PC-3 (cell line): ENCODE measurements around the gene MOB3A. TPM values are rescaled to one million over a fixed set of nuclear protein-coding genes. Genes with fewer than 3 reads are reported as not detected.

Experiments used
- ATAC-seq: fragments of 200-7000 bp; cut with Tn5 transposase; 2 replicates; pipeline ENCODE4 v1.9.1; 2020; ENCODE audit warnings: mild to moderate bottlenecking, moderate library complexity
- BruUV-seq: library from RNA; stranded (reverse); fragments of 400-500 nt; replicated peaks from 2 replicates; lab custom pipeline; 2021; lab: Mats Ljungman, UMichigan
- CTCF ChIA-PET: fragments of 300-600 bp; sonication (Branson Sonifier 250); formaldehyde crosslinking; loops from one replicate; lab custom pipeline; 2022; ENCODE audit warnings: antibody characterized with exemption; lab: Charles Lee
- POLR2A ChIA-PET: fragments of 300-600 bp; sonication (Branson Sonifier 250); formaldehyde crosslinking; loops from one replicate; lab custom pipeline; 2022; ENCODE audit warnings: antibody characterized with exemption; ENCODE audit not compliant: unreplicated experiment; lab: Charles Lee
- DNase-seq: peaks from one replicate; pipeline ENCODE4 v3.0.0-alpha.2; 2015
- H2AFZ ChIP-seq: fragments of 300-600 bp; sonication (generic); 2 replicates; pipeline ENCODE4 v1.6.0; 2016; ENCODE audit warnings: antibody characterized with exemption, low read length
- H3F3A ChIP-seq: fragments of 300-600 bp; sonication (generic); one replicate; pipeline ENCODE4 v1.6.0; 2017; ENCODE audit warnings: antibody characterized with exemption, low read length, control low read depth, mild to moderate bottlenecking; ENCODE audit not compliant: unreplicated experiment
- H3K27ac ChIP-seq: fragments of 300-600 bp; sonication (generic); 2 replicates; pipeline ENCODE4 v1.5.1; 2016; ENCODE audit warnings: mild to moderate bottlenecking, low read length
- H3K27me3 ChIP-seq: fragments of 300-600 bp; sonication (generic); 2 replicates; pipeline ENCODE4 v1.6.1; 2016; ENCODE audit warnings: low read length, mixed read lengths
- H3K36me3 ChIP-seq: fragments of 300-600 bp; sonication (generic); 2 replicates; pipeline ENCODE4 v1.6.1; 2016; ENCODE audit warnings: low read depth, mixed run types, low read length, mixed read lengths
- H3K4me1 ChIP-seq: fragments of 300-600 bp; sonication (generic); 2 replicates; pipeline ENCODE4 v1.5.1; 2016; ENCODE audit warnings: low read length; ENCODE audit not compliant: insufficient read depth
- H3K4me2 ChIP-seq: fragments of 300-600 bp; sonication (generic); 2 replicates; pipeline ENCODE4 v1.6.0; 2016; ENCODE audit warnings: low read length
- H3K4me3 ChIP-seq: fragments of 300-600 bp; sonication (generic); 2 replicates; pipeline ENCODE4 v1.5.1; 2016; ENCODE audit warnings: mild to moderate bottlenecking, low read length, mixed read lengths
- H3K79me2 ChIP-seq: fragments of 300-600 bp; sonication (generic); 2 replicates; pipeline ENCODE4 v1.6.1; 2017; ENCODE audit warnings: low read length, mixed read lengths
- H3K9ac ChIP-seq: fragments of 300-600 bp; sonication (generic); 2 replicates; pipeline ENCODE4 v1.6.0; 2016; ENCODE audit warnings: mild to moderate bottlenecking, low read length
- H3K9me2 ChIP-seq: fragments of 300-600 bp; sonication (generic); replicated peaks from 2 replicates; pipeline ENCODE4 v1.6.1; 2016; ENCODE audit warnings: mixed run types, low read length, mixed read lengths
- H3K9me3 ChIP-seq: fragments of 300-600 bp; sonication (generic); 2 replicates; pipeline ENCODE4 v1.6.1; 2016; ENCODE audit warnings: low read length, mixed read lengths
- H4K20me1 ChIP-seq: fragments of 300-600 bp; sonication (generic); 2 replicates; pipeline ENCODE4 v1.6.1; 2016; ENCODE audit warnings: low read length, mixed read lengths
- EZH2 ChIP-seq: fragments of 300-600 bp; sonication (generic); IDR thresholded peaks from one replicate; pipeline ENCODE4 v1.6.1; 2017; ENCODE audit warnings: antibody characterized with exemption, mild to moderate bottlenecking, low read length; ENCODE audit not compliant: unreplicated experiment
- EZH2phosphoT487 ChIP-seq: fragments of 300-600 bp; sonication (generic); IDR thresholded peaks from 2 replicates; pipeline ENCODE4 v1.6.1; 2018; ENCODE audit warnings: mild to moderate bottlenecking, antibody characterized with exemption, low read length, borderline replicate concordance
- intact Hi-C: fragments of 100-400 bp; cut with micrococcal nuclease; formaldehyde crosslinking; loops from 2 replicates; pipeline ENCODE4 v1.9.0; 2023
- total RNA-seq: library from RNA; depleted of rRNA; stranded (reverse); fragments of >200 nt; gene quantifications from 2 replicates; pipeline ENCODE4 v1.2.3, GENCODE V29; 2014
- TF ChIP-seq, protein P1 (sequence below): fragments of 300-600 bp; sonication (generic); conservative IDR thresholded peaks from 2 replicates; pipeline ENCODE4 v1.5.1; 2017; ENCODE audit warnings: antibody characterized with exemption, low read depth, mild to moderate bottlenecking, low read length

MOB3A gene
- total RNA-seq, 1 experiment from 2014 or later, result 15.1 TPM

DNA sequence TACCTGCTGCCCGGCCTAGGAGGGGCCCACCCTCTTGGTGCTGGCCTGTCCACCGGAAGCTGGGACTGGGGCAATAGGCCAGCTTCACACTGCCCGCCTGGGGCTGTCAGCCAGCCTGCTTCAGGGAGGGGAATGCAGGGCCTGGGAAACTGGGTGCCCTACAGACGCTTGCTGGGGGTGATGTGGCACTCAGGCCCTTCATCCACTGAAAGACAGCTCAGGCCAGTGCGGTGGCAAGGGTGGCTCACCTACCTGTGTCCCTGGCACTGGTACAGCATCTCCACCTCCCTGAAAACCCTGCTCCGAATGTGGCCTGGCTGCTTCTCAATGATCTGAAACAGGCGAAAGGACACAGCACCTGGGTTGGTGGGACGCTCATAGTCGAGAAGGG lies 52.9 kb downstream of the MOB3A start:
- no peak for ATAC-seq
- Histone ChIP-seq H3K36me3 (peaks cover 2% of the 10 kb centered on the region; the same call in 1 of the 2 replicates), H3K4me1 (peaks cover 12% of the 10 kb centered on the region), H3K27me3 (no peaks in the 10 kb centered on the region), H3K79me2 (peaks cover 27% of the 10 kb centered on the region), H3K9me2 (no peaks in the 10 kb centered on the region), H3K4me3 (no peak overlapping the region), H3K4me2 (no peak overlapping the region), H2AFZ (no peak overlapping the region), H3K9me3 (no peaks in the 10 kb centered on the region), H3F3A (no peaks in the 10 kb centered on the region), H3K9ac (no peak overlapping the region), H4K20me1 (peaks cover 14% of the 10 kb centered on the region), H3K27ac (no peak overlapping the region)
- CTCF ChIA-PET, result no interaction called here
- DNase-seq, result no peak
- TF ChIP-seq EZH2, result no peak
- no peak for TF ChIP-seq EZH2phosphoT487
- TF ChIP-seq, protein P1, sequence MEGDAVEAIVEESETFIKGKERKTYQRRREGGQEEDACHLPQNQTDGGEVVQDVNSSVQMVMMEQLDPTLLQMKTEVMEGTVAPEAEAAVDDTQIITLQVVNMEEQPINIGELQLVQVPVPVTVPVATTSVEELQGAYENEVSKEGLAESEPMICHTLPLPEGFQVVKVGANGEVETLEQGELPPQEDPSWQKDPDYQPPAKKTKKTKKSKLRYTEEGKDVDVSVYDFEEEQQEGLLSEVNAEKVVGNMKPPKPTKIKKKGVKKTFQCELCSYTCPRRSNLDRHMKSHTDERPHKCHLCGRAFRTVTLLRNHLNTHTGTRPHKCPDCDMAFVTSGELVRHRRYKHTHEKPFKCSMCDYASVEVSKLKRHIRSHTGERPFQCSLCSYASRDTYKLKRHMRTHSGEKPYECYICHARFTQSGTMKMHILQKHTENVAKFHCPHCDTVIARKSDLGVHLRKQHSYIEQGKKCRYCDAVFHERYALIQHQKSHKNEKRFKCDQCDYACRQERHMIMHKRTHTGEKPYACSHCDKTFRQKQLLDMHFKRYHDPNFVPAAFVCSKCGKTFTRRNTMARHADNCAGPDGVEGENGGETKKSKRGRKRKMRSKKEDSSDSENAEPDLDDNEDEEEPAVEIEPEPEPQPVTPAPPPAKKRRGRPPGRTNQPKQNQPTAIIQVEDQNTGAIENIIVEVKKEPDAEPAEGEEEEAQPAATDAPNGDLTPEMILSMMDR, result no peak
- POLR2A ChIA-PET, result interaction anchor here (0.5 kb wide), 1 partner anchor 580 kb away, joined by 5 read pairs; no protein-coding TSS in a partner anchor
- no TSS peak for BruUV-seq
- intact Hi-C loops, result no loop called here

DNA sequence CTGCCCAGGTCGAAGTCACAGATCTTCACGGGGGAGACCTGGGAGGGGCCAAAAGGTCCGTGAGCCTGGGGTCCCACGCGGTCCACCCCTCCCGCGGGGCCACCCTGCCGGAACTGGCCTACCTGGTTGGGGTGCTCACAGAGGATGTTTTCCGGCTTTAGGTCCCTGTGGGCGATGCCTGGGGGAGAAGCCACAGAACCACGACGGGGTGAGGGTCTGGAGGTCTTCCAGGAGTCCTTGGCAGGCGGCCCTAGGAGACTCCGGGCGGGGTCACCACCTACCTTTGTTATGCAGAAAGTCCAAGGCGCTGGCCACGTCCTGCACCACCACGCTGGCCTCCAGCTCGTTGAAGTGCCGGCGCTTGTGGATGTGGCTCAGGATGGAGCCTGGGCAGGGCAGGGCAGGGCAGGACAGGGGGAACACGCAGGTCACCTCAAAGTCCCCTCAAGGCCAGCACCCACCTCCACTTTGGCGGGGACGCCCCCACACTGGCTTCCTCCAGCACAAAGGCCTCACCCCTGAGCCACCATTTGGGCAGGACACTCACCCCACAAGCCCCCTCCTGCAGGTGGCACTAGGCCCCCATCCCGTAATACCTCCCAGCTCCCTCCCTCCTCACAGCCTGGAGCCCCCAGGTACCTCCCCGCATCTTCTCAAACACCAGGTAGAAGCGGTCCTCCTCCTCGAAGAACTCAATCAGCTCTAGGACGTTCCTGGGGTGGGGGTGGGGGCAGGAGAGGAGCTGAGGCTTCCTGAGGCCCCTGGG lies 53.5 kb downstream of the MOB3A start:
- Histone ChIP-seq H3K4me2 (no peak overlapping the region), H3K4me1 (peaks cover 6% of the 10 kb centered on the region; the same call in 1 of the 2 replicates)

More for the DNA sequence above, 53.5 kb downstream of the MOB3A start:
- no peaks in the 10 kb centered on the region for H3K9me2 ChIP-seq
- no peak overlapping the region for H3K9ac ChIP-seq
- H4K20me1 ChIP-seq, result peaks cover 8% of the 10 kb centered on the region
- H3K79me2 ChIP-seq, result peaks cover 21% of the 10 kb centered on the region
- intact Hi-C loops, result no loop called here
- BruUV-seq, result no TSS peak
- ChIA-PET CTCF (no interaction called here), POLR2A (interaction anchor here (0.5 kb wide), 1 partner anchor 580 kb away, joined by 5 read pairs; no protein-coding TSS in a partner anchor)
- DNase-seq (no peak), ATAC-seq (no peak)
- no peaks in the 10 kb centered on the region for H3K9me3 ChIP-seq
- peaks cover 2% of the 10 kb centered on the region; the same call in 1 of the 2 replicates for H3K36me3 ChIP-seq
- H3K4me3 ChIP-seq, result no peak overlapping the region
- H3K27me3 ChIP-seq, result no peaks in the 10 kb centered on the region
- H3K27ac ChIP-seq, result no peak overlapping the region
- no peak overlapping the region for H2AFZ ChIP-seq
- no peak for TF ChIP-seq EZH2phosphoT487
- TF ChIP-seq, protein P1, result no peak
- no peak for TF ChIP-seq EZH2
- H3F3A ChIP-seq, result no peaks in the 10 kb centered on the region
